Endothelial cell of umbilical vein (primary cell): ENCODE measurements around the gene PHAX. TPM values are rescaled to one million over a fixed set of nuclear protein-coding genes. Genes with fewer than 3 reads are reported as not detected.
"Not testable (repeated sequence)": the region's sequence is repeated elsewhere in the genome, so short reads cannot be mapped to it uniquely, and the experiment has no call there.

Source experiments
- BruUV-seq: library from RNA; stranded (reverse); fragments of 400-500 nt; replicated peaks from 2 replicates; lab custom pipeline; 2021; lab: Mats Ljungman, UMichigan
- CTCF ChIA-PET: fragments of 300-600, 350-600 bp; sonication (Branson Sonifier 250); formaldehyde crosslinking; loops from one replicate; lab custom pipeline; 2021; ENCODE audit warnings: antibody characterized with exemption, inconsistent platforms; lab: Charles Lee
- POLR2A ChIA-PET: fragments of 300-600, 350-600 bp; sonication (Branson Sonifier 250); formaldehyde crosslinking; loops from one replicate; lab custom pipeline; 2021; ENCODE audit warnings: antibody characterized with exemption, inconsistent platforms; lab: Charles Lee
- DNase-seq: peaks from one replicate; pipeline ENCODE4 v3.0.0-alpha.2; 2011; ENCODE audit warnings: low read depth, low spot score
- FAIRE-seq: peaks from 2 replicates; lab custom pipeline; 2011; peaks lifted over from hg19 to GRCh38; lab: Jason Lieb, UNC
- H2AFZ ChIP-seq: 2 replicates; pipeline ENCODE4 v1.6.0; 2012; ENCODE audit warnings: low read depth, low read length, control low read depth, inconsistent platforms
- H3K27ac ChIP-seq: 2 replicates; pipeline ENCODE4 v1.5.1; 2011; ENCODE audit warnings: low read depth, mild to moderate bottlenecking, control low read depth, low read length, moderate library complexity; ENCODE audit not compliant: insufficient read depth
- H3K27me3 ChIP-seq, 2 experiments: 2 replicates each; pipeline versions ENCODE4 v1.6.0 to v1.6.1; 2011; ENCODE audit warnings: low read length in 2 of 2, mixed read lengths in 1 of 2; ENCODE audit not compliant: control insufficient read depth in 2 of 2, insufficient read depth in 2 of 2
- H3K36me3 ChIP-seq, 2 experiments: 2 replicates in 1 of 2; 3 replicates in 1 of 2; pipeline ENCODE4 v1.5.1; 2011; ENCODE audit warnings: low read length in 2 of 2, mild to moderate bottlenecking in 1 of 2, moderate library complexity in 1 of 2; ENCODE audit not compliant: control insufficient read depth in 2 of 2, insufficient read depth in 2 of 2; ENCODE audit errors: extremely low read depth in 1 of 2
- H3K4me1 ChIP-seq: 3 replicates; pipeline ENCODE4 v1.5.1; 2011; ENCODE audit warnings: mild to moderate bottlenecking, low read length; ENCODE audit not compliant: control insufficient read depth, insufficient read depth; ENCODE audit errors: extremely low read depth
- H3K4me2 ChIP-seq: 2 replicates; pipeline ENCODE4 v1.6.1; 2011; ENCODE audit warnings: low read length, control low read depth, mixed read lengths; ENCODE audit not compliant: insufficient read depth
- H3K4me3 ChIP-seq, 3 experiments: fragments of 200-600 bp in 1 of 3; sonication (generic), shearing (Covaris generic) in 1 of 3; replicated peaks in 1 of 3; 2 replicates each; pipeline ENCODE4 v1.5.1; 2011 to 2016; ENCODE audit warnings: control low read depth in 3 of 3, low read length in 3 of 3, mild to moderate bottlenecking in 2 of 3, inconsistent platforms in 1 of 3, low read depth in 1 of 3, moderate library complexity in 1 of 3; ENCODE audit not compliant: insufficient read depth in 1 of 3
- H3K79me2 ChIP-seq: 2 replicates; pipeline ENCODE4 v1.6.0; 2012; ENCODE audit warnings: low read length, inconsistent platforms; ENCODE audit not compliant: control insufficient read depth, insufficient read depth
- H3K9ac ChIP-seq: replicated peaks from 2 replicates; pipeline ENCODE3; 2011; ENCODE audit warnings: low read length, control low read depth; ENCODE audit not compliant: insufficient read depth; ENCODE audit errors: extremely low read depth
- H3K9me1 ChIP-seq: replicated peaks from 3 replicates; pipeline ENCODE4 v1.6.0; 2011; ENCODE audit warnings: mild to moderate bottlenecking, low read length; ENCODE audit not compliant: control insufficient read depth, insufficient read depth; ENCODE audit errors: extremely low read depth
- H3K9me3 ChIP-seq: replicated peaks from 2 replicates; pipeline ENCODE4 v1.5.1; 2012; ENCODE audit warnings: low read length, inconsistent platforms; ENCODE audit not compliant: control insufficient read depth, insufficient read depth
- H4K20me1 ChIP-seq: replicated peaks from 2 replicates; pipeline ENCODE3; 2011; ENCODE audit warnings: mild to moderate bottlenecking, low read length; ENCODE audit not compliant: control insufficient read depth, insufficient read depth; ENCODE audit errors: extremely low read depth
- GATA2 ChIP-seq: IDR thresholded peaks from 2 replicates; pipeline ENCODE4 v1.7.0; 2011; ENCODE audit warnings: low read depth, mild to moderate bottlenecking, moderate library complexity, mixed read lengths, low read length; ENCODE audit not compliant: insufficient read length, insufficient read depth
- JUN ChIP-seq: IDR thresholded peaks from 2 replicates; pipeline ENCODE4 v1.6.1; 2011; ENCODE audit warnings: borderline replicate concordance, low read depth; ENCODE audit not compliant: insufficient read length, insufficient read depth
- POLR2A ChIP-seq: IDR thresholded peaks from 2 replicates; pipeline ENCODE4 v1.6.1; 2012; ENCODE audit warnings: low read depth, mild to moderate bottlenecking, control low read depth, low read length
- dilution Hi-C: fragments of 300-500 bp; cut with MboI; formaldehyde crosslinking; loops from one replicate; pipeline ENCODE4 v1.15.0; 2019; ENCODE audit warnings: low sequenced_read_pairs; ENCODE audit not compliant: extremely low pct_ligation_motif_present
- intact Hi-C: fragments of 100-400 bp; cut with micrococcal nuclease; formaldehyde crosslinking; loops from one replicate; pipeline ENCODE4 v1.10.0; 2022
- polyA plus RNA-seq, 4 experiments: library from polyadenylated mRNA; depleted of rRNA in 3 of 4; stranded (reverse) in 3 of 4; unstranded in 1 of 4; fragments of >200 nt; gene quantifications; 2 replicates each; pipeline versions ENCODE4 v1.2.1 to v1.2.3, GENCODE V29; 2011 to 2012; ENCODE audit warnings: missing spikeins in 1 of 4
- total RNA-seq: library from RNA; stranded (reverse); gene quantifications from 2 replicates; pipeline ENCODE4 v1.2.3, GENCODE V29; 2021
- TF ChIP-seq, protein P1 (sequence below), 2 donors: IDR thresholded peaks; 1 replicate in 1 of 2; 2 replicates in 1 of 2; pipeline ENCODE4 v1.5.1; 2011; ENCODE audit warnings: low read length in 2 of 2, mild to moderate bottlenecking in 2 of 2, moderate library complexity in 2 of 2, control low read depth in 1 of 2, inconsistent platforms in 1 of 2, low read depth in 1 of 2; ENCODE audit not compliant: insufficient read depth in 1 of 2; ENCODE audit errors: extremely low read depth in 1 of 2

PHAX gene
- total and polyA plus RNA-seq, 2 donors (not counting 3 experiments of a cell fraction or from before 2014, with no cell fraction given) = 33.0 to 51.2 TPM

DNA sequence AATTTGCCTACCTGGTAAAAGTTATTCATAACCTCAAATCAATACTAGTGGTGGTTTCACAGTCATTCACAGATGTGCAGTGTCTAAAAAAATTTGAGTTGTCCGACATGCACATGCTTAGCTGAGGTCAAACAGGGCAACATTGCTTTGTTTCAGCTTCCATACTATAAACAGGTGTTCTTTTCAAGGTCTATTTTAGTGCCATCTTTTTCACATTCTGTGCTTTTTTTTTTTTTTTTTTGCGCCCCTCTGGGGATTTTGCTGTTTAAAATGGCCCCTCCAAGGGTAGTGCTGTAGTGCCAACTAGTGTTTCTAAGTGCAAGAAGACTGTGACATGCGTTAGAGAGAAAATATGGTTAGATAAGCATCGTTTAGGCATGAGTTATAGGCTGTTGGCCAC, 14.5 kb downstream of the PHAX start:
- Histone ChIP-seq H3K4me3 (no peak overlapping the region), H4K20me1 (no peaks in the 10 kb centered on the region), H2AFZ (no peak overlapping the region), H3K27me3 (no peaks in the 10 kb centered on the region), H3K9me3 (no peaks in the 10 kb centered on the region), H3K36me3 (peaks cover 5 to 8% of the 10 kb centered on the region in 2 experiments), H3K79me2 (peaks cover 44% of the 10 kb centered on the region), H3K9me1 (no peaks in the 10 kb centered on the region), H3K27ac (no peak overlapping the region), H3K4me2 (no peak overlapping the region), H3K9ac (no peak overlapping the region), H3K4me1 (no peaks in the 10 kb centered on the region)
- FAIRE-seq = no peak
- intact Hi-C loops = no loop called here
- BruUV-seq = no TSS peak
- dilution Hi-C loops = no loop called here
- ChIA-PET CTCF (no interaction called here), POLR2A (interaction anchor here (0.7 kb wide), 1 partner anchor 823 kb away, joined by 3 read pairs; no protein-coding TSS in a partner anchor)
- TF ChIP-seq POLR2A (no peak), GATA2 (no peak), JUN (no peak)
- TF ChIP-seq, protein P1, sequence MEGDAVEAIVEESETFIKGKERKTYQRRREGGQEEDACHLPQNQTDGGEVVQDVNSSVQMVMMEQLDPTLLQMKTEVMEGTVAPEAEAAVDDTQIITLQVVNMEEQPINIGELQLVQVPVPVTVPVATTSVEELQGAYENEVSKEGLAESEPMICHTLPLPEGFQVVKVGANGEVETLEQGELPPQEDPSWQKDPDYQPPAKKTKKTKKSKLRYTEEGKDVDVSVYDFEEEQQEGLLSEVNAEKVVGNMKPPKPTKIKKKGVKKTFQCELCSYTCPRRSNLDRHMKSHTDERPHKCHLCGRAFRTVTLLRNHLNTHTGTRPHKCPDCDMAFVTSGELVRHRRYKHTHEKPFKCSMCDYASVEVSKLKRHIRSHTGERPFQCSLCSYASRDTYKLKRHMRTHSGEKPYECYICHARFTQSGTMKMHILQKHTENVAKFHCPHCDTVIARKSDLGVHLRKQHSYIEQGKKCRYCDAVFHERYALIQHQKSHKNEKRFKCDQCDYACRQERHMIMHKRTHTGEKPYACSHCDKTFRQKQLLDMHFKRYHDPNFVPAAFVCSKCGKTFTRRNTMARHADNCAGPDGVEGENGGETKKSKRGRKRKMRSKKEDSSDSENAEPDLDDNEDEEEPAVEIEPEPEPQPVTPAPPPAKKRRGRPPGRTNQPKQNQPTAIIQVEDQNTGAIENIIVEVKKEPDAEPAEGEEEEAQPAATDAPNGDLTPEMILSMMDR (IDR thresholded peaks at IDR 0.05; ENCODE audit: extremely low read depth in 1 of 2, insufficient read depth in 1 of 2, low read depth in 1 of 2, low read length in 2 of 2) = no peak
- no peak for DNase-seq

DNA sequence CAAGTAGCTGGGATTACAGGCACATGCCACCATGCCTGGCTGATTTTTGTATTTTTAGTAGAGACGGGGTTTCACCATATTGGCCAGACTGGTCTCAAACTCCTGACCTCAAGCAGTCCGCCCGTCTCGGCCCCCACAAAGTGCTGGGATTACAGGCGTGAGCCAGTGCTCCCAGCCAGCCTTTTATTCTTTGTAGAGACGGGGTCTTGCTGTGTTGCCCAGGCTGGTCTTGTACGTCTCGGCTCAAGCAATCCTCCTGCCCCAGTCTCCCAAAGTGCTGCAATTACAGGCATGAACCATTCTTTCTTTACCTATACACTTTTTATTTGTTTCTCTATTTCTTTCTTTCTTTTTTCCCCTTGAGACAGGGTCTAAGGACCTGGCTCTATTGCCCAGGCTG, 16.9 kb downstream of the PHAX start:
- POLR2A ChIA-PET, H3K4me2 ChIP-seq, H3K27me3 ChIP-seq, DNase-seq, H2AFZ ChIP-seq, dilution Hi-C loops, FAIRE-seq, H3K4me1 ChIP-seq, CTCF ChIA-PET, BruUV-seq, H3K36me3 ChIP-seq, intact Hi-C loops, H4K20me1 ChIP-seq, H3K9ac ChIP-seq, H3K4me3 ChIP-seq, H3K9me3 ChIP-seq, H3K27ac ChIP-seq, H3K9me1 ChIP-seq: not testable (repeated sequence)
- peaks cover 26% of the 10 kb centered on the region for H3K79me2 ChIP-seq
